HCT116 (cell line): Measurements from ENCODE around the gene RNASE8.

Source experiments
- EZH2phosphoT487 ChIP-seq: fragments of 200-600 bp; IDR thresholded peaks from 2 replicates; pipeline ENCODE4 v1.6.1; 2018; ENCODE audit warnings: antibody characterized with exemption, borderline replicate concordance
- POLR2AphosphoS5 ChIP-seq: IDR thresholded peaks from 2 replicates; pipeline ENCODE4 v1.6.1; 2011; ENCODE audit warnings: mild to moderate bottlenecking, low read depth, low read length, moderate library complexity
- SIN3A ChIP-seq: IDR thresholded peaks from 2 replicates; pipeline ENCODE4 v1.6.1; 2012; ENCODE audit warnings: low read depth
- SP1 ChIP-seq: IDR thresholded peaks from 2 replicates; pipeline ENCODE4 v1.6.1; 2012; ENCODE audit warnings: low read depth
- TF ChIP-seq, protein P1 (sequence below), 3 experiments: fragments of 200-600 bp in 1 of 3; sonication (generic) in 1 of 3; IDR thresholded peaks in 2 of 3; conservative IDR thresholded peaks in 1 of 3; 2 replicates each; pipeline ENCODE4 v1.5.1; 2012 to 2017; ENCODE audit warnings: low read depth in 2 of 3, low read length in 2 of 3, antibody characterized with exemption in 1 of 3, borderline replicate concordance in 1 of 3, control low read depth in 1 of 3, mild to moderate bottlenecking in 1 of 3, mixed read lengths in 1 of 3, mixed run types in 1 of 3, moderate library complexity in 1 of 3; ENCODE audit not compliant: insufficient read depth in 1 of 3
- TF ChIP-seq, protein P2 (sequence below): IDR thresholded peaks from 2 replicates; pipeline ENCODE4 v1.6.1; 2012; ENCODE audit warnings: low read depth
- TF ChIP-seq, protein P3 (sequence below): IDR thresholded peaks from 2 replicates; pipeline ENCODE4 v1.6.1; 2011; ENCODE audit warnings: mild to moderate bottlenecking, low read length, moderate library complexity; ENCODE audit not compliant: insufficient replicate concordance; ENCODE audit errors: extremely low read depth

DNA sequence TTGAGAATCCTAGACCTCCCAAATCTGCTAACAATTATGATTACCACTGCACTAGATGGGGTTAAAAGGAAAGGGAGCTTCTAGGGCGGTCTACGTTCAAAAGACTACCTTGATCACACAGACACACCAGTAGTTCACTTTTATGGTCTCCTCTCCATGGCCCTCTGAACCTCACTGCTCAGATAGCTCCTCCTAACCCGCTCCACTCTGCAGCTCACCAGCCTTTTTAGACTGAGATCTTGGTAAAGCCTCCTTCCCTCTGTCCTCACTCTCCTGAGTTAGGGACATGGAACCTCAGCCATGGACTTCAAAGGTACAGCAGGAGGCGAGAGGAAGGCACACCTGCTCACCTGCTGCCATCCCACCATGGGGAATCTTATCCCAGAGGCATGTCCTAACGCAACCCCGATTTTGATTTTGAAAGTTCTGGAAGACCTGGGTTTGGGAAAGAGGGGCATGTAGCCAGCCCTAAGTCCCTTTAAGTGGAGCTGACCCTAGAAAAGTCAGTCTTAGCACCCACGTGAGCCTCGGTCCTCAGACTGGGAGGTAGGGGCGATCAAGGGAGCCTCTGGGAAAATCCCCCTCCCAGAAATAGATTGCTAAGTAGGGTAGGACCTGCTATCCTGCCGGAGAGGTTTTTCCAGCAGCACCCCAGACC, 39.5 kb downstream of the RNASE8 start:
- TF ChIP-seq, protein P1, sequence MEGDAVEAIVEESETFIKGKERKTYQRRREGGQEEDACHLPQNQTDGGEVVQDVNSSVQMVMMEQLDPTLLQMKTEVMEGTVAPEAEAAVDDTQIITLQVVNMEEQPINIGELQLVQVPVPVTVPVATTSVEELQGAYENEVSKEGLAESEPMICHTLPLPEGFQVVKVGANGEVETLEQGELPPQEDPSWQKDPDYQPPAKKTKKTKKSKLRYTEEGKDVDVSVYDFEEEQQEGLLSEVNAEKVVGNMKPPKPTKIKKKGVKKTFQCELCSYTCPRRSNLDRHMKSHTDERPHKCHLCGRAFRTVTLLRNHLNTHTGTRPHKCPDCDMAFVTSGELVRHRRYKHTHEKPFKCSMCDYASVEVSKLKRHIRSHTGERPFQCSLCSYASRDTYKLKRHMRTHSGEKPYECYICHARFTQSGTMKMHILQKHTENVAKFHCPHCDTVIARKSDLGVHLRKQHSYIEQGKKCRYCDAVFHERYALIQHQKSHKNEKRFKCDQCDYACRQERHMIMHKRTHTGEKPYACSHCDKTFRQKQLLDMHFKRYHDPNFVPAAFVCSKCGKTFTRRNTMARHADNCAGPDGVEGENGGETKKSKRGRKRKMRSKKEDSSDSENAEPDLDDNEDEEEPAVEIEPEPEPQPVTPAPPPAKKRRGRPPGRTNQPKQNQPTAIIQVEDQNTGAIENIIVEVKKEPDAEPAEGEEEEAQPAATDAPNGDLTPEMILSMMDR (IDR thresholded peaks at IDR 0.05 in 2 of 3, conservative IDR thresholded peaks at IDR 0.05 in 1 of 3; ENCODE audit: borderline replicate concordance in 1 of 3, insufficient read depth in 1 of 3, low read depth in 2 of 3, low read length in 2 of 3) = no peak
- no peak for TF ChIP-seq POLR2AphosphoS5
- no peak for TF ChIP-seq SP1
- TF ChIP-seq, protein P2, sequence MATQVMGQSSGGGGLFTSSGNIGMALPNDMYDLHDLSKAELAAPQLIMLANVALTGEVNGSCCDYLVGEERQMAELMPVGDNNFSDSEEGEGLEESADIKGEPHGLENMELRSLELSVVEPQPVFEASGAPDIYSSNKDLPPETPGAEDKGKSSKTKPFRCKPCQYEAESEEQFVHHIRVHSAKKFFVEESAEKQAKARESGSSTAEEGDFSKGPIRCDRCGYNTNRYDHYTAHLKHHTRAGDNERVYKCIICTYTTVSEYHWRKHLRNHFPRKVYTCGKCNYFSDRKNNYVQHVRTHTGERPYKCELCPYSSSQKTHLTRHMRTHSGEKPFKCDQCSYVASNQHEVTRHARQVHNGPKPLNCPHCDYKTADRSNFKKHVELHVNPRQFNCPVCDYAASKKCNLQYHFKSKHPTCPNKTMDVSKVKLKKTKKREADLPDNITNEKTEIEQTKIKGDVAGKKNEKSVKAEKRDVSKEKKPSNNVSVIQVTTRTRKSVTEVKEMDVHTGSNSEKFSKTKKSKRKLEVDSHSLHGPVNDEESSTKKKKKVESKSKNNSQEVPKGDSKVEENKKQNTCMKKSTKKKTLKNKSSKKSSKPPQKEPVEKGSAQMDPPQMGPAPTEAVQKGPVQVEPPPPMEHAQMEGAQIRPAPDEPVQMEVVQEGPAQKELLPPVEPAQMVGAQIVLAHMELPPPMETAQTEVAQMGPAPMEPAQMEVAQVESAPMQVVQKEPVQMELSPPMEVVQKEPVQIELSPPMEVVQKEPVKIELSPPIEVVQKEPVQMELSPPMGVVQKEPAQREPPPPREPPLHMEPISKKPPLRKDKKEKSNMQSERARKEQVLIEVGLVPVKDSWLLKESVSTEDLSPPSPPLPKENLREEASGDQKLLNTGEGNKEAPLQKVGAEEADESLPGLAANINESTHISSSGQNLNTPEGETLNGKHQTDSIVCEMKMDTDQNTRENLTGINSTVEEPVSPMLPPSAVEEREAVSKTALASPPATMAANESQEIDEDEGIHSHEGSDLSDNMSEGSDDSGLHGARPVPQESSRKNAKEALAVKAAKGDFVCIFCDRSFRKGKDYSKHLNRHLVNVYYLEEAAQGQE = no peak
- TF ChIP-seq, protein P3, sequence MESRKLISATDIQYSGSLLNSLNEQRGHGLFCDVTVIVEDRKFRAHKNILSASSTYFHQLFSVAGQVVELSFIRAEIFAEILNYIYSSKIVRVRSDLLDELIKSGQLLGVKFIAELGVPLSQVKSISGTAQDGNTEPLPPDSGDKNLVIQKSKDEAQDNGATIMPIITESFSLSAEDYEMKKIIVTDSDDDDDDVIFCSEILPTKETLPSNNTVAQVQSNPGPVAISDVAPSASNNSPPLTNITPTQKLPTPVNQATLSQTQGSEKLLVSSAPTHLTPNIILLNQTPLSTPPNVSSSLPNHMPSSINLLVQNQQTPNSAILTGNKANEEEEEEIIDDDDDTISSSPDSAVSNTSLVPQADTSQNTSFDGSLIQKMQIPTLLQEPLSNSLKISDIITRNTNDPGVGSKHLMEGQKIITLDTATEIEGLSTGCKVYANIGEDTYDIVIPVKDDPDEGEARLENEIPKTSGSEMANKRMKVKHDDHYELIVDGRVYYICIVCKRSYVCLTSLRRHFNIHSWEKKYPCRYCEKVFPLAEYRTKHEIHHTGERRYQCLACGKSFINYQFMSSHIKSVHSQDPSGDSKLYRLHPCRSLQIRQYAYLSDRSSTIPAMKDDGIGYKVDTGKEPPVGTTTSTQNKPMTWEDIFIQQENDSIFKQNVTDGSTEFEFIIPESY = no peak
- no peak for TF ChIP-seq EZH2phosphoT487
- no peak for TF ChIP-seq SIN3A
